Endothelial cell of umbilical vein (primary cell): Measurements from ENCODE around the gene FTO. TPM values are rescaled to one million over a fixed set of nuclear protein-coding genes. Genes with fewer than 3 reads are reported as not detected.

ENCODE experiments used
- BruUV-seq: library from RNA; stranded (reverse); fragments of 400-500 nt; replicated peaks from 2 replicates; lab custom pipeline; 2021; lab: Mats Ljungman, UMichigan
- CTCF ChIA-PET: fragments of 300-600, 350-600 bp; sonication (Branson Sonifier 250); formaldehyde crosslinking; loops from one replicate; lab custom pipeline; 2021; ENCODE audit warnings: antibody characterized with exemption, inconsistent platforms; lab: Charles Lee
- POLR2A ChIA-PET: fragments of 300-600, 350-600 bp; sonication (Branson Sonifier 250); formaldehyde crosslinking; loops from one replicate; lab custom pipeline; 2021; ENCODE audit warnings: antibody characterized with exemption, inconsistent platforms; lab: Charles Lee
- DNase-seq: peaks from one replicate; pipeline ENCODE4 v3.0.0-alpha.2; 2011; ENCODE audit warnings: low read depth, low spot score
- FAIRE-seq: peaks from 2 replicates; lab custom pipeline; 2011; peaks lifted over from hg19 to GRCh38; lab: Jason Lieb, UNC
- H2AFZ ChIP-seq: 2 replicates; pipeline ENCODE4 v1.6.0; 2012; ENCODE audit warnings: low read depth, low read length, control low read depth, inconsistent platforms
- H3K27ac ChIP-seq: 2 replicates; pipeline ENCODE4 v1.5.1; 2011; ENCODE audit warnings: low read depth, mild to moderate bottlenecking, control low read depth, low read length, moderate library complexity; ENCODE audit not compliant: insufficient read depth
- H3K27me3 ChIP-seq, 2 experiments: 2 replicates each; pipeline versions ENCODE4 v1.6.0 to v1.6.1; 2011; ENCODE audit warnings: low read length in 2 of 2, mixed read lengths in 1 of 2; ENCODE audit not compliant: control insufficient read depth in 2 of 2, insufficient read depth in 2 of 2
- H3K36me3 ChIP-seq, 2 experiments: 2 replicates in 1 of 2; 3 replicates in 1 of 2; pipeline ENCODE4 v1.5.1; 2011; ENCODE audit warnings: low read length in 2 of 2, mild to moderate bottlenecking in 1 of 2, moderate library complexity in 1 of 2; ENCODE audit not compliant: control insufficient read depth in 2 of 2, insufficient read depth in 2 of 2; ENCODE audit errors: extremely low read depth in 1 of 2
- H3K4me1 ChIP-seq: 3 replicates; pipeline ENCODE4 v1.5.1; 2011; ENCODE audit warnings: mild to moderate bottlenecking, low read length; ENCODE audit not compliant: control insufficient read depth, insufficient read depth; ENCODE audit errors: extremely low read depth
- H3K4me2 ChIP-seq: 2 replicates; pipeline ENCODE4 v1.6.1; 2011; ENCODE audit warnings: low read length, control low read depth, mixed read lengths; ENCODE audit not compliant: insufficient read depth
- H3K4me3 ChIP-seq, 3 experiments: fragments of 200-600 bp in 1 of 3; sonication (generic), shearing (Covaris generic) in 1 of 3; replicated peaks in 1 of 3; 2 replicates each; pipeline ENCODE4 v1.5.1; 2011 to 2016; ENCODE audit warnings: control low read depth in 3 of 3, low read length in 3 of 3, mild to moderate bottlenecking in 2 of 3, inconsistent platforms in 1 of 3, low read depth in 1 of 3, moderate library complexity in 1 of 3; ENCODE audit not compliant: insufficient read depth in 1 of 3
- H3K79me2 ChIP-seq: 2 replicates; pipeline ENCODE4 v1.6.0; 2012; ENCODE audit warnings: low read length, inconsistent platforms; ENCODE audit not compliant: control insufficient read depth, insufficient read depth
- H3K9ac ChIP-seq: replicated peaks from 2 replicates; pipeline ENCODE3; 2011; ENCODE audit warnings: low read length, control low read depth; ENCODE audit not compliant: insufficient read depth; ENCODE audit errors: extremely low read depth
- H3K9me1 ChIP-seq: replicated peaks from 3 replicates; pipeline ENCODE4 v1.6.0; 2011; ENCODE audit warnings: mild to moderate bottlenecking, low read length; ENCODE audit not compliant: control insufficient read depth, insufficient read depth; ENCODE audit errors: extremely low read depth
- H3K9me3 ChIP-seq: replicated peaks from 2 replicates; pipeline ENCODE4 v1.5.1; 2012; ENCODE audit warnings: low read length, inconsistent platforms; ENCODE audit not compliant: control insufficient read depth, insufficient read depth
- H4K20me1 ChIP-seq: replicated peaks from 2 replicates; pipeline ENCODE3; 2011; ENCODE audit warnings: mild to moderate bottlenecking, low read length; ENCODE audit not compliant: control insufficient read depth, insufficient read depth; ENCODE audit errors: extremely low read depth
- EZH2 ChIP-seq: IDR thresholded peaks from 2 replicates; pipeline ENCODE4 v1.6.1; 2012; ENCODE audit warnings: borderline replicate concordance, low read depth, mild to moderate bottlenecking, moderate library complexity, low read length, inconsistent platforms; ENCODE audit not compliant: severe bottlenecking
- FOS ChIP-seq: IDR thresholded peaks from 2 replicates; pipeline ENCODE4 v1.6.1; 2011; ENCODE audit warnings: mild to moderate bottlenecking, low read length, moderate library complexity, borderline replicate concordance; ENCODE audit not compliant: insufficient read depth
- GATA2 ChIP-seq: IDR thresholded peaks from 2 replicates; pipeline ENCODE4 v1.7.0; 2011; ENCODE audit warnings: low read depth, mild to moderate bottlenecking, moderate library complexity, mixed read lengths, low read length; ENCODE audit not compliant: insufficient read length, insufficient read depth
- JUN ChIP-seq: IDR thresholded peaks from 2 replicates; pipeline ENCODE4 v1.6.1; 2011; ENCODE audit warnings: borderline replicate concordance, low read depth; ENCODE audit not compliant: insufficient read length, insufficient read depth
- MYC ChIP-seq: IDR thresholded peaks from one replicate; pipeline ENCODE4 v1.6.1; 2011; ENCODE audit warnings: mild to moderate bottlenecking, low read depth, low read length
- POLR2A ChIP-seq: IDR thresholded peaks from 2 replicates; pipeline ENCODE4 v1.6.1; 2012; ENCODE audit warnings: low read depth, mild to moderate bottlenecking, control low read depth, low read length
- POLR2AphosphoS5 ChIP-seq: IDR thresholded peaks from 2 replicates; pipeline ENCODE4 v1.6.1; 2012; ENCODE audit warnings: low read depth, mild to moderate bottlenecking, control low read depth, low read length, moderate library complexity; ENCODE audit not compliant: insufficient read depth
- dilution Hi-C: fragments of 300-500 bp; cut with MboI; formaldehyde crosslinking; loops from one replicate; pipeline ENCODE4 v1.15.0; 2019; ENCODE audit warnings: low sequenced_read_pairs; ENCODE audit not compliant: extremely low pct_ligation_motif_present
- intact Hi-C: fragments of 100-400 bp; cut with micrococcal nuclease; formaldehyde crosslinking; loops from one replicate; pipeline ENCODE4 v1.10.0; 2022
- polyA plus RNA-seq, 4 experiments: library from polyadenylated mRNA; depleted of rRNA in 3 of 4; stranded (reverse) in 3 of 4; unstranded in 1 of 4; fragments of >200 nt; gene quantifications; 2 replicates each; pipeline versions ENCODE4 v1.2.1 to v1.2.3, GENCODE V29; 2011 to 2012; ENCODE audit warnings: missing spikeins in 1 of 4
- total RNA-seq: library from RNA; stranded (reverse); gene quantifications from 2 replicates; pipeline ENCODE4 v1.2.3, GENCODE V29; 2021
- TF ChIP-seq, protein P1 (sequence below), 2 donors: IDR thresholded peaks; 1 replicate in 1 of 2; 2 replicates in 1 of 2; pipeline ENCODE4 v1.5.1; 2011; ENCODE audit warnings: low read length in 2 of 2, mild to moderate bottlenecking in 2 of 2, moderate library complexity in 2 of 2, control low read depth in 1 of 2, inconsistent platforms in 1 of 2, low read depth in 1 of 2; ENCODE audit not compliant: insufficient read depth in 1 of 2; ENCODE audit errors: extremely low read depth in 1 of 2
- TF ChIP-seq, protein P2 (sequence below): IDR thresholded peaks from 2 replicates; pipeline ENCODE4 v1.6.1; 2011; ENCODE audit not compliant: insufficient read depth, insufficient read length

Gene FTO
- total and polyA plus RNA-seq, 2 donors (not counting 3 experiments of a cell fraction or from before 2014, with no cell fraction given): 48.6 to 87.1 TPM

DNA sequence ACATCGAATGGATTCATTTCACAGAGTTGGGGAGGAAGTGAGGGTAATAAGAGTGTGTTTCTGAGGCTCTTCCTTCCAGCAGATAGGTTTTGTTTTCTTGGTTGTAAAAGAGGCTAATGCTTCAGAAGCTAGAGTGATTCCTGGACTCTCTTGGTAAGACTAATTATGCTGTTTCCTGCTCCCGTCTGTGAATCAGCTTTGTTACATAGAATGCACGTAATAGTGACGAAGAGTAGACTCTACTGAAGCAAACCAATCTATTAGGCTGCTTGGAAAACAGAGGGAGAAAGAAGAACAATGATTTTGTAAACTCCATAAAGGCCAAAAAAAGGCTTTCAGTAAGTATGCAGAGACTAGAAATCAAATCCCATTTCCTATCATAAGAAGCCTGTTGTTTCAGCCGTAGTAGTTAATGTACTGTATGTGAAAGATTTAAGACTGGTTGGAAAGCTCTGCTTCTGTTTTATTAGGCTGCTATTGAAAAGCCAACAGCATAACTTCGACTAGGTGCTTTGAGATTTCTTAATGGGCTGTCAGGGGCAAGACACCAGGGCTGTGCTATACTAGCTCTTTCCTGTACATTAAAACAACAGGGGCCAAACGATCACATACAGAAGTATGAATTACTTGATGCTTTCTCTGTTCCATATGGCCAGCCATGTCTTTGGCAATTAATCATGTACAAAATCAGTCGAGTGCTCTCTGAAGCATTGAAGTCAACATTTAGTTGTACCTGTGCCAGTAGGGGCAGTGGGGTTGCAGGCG is 219.0 kb downstream of the FTO start:
- H3K4me2 ChIP-seq: no peak overlapping the region
- DNase-seq (peak; percentile 14), FAIRE-seq (no peak)
- no peaks in the 10 kb centered on the region for H3K36me3 ChIP-seq
- TF ChIP-seq POLR2A (no peak), POLR2AphosphoS5 (no peak)
- no TSS peak for BruUV-seq
- intact Hi-C loops (no loop called here), dilution Hi-C loops (no loop called here)
- no peaks in the 10 kb centered on the region for H3K9me1 ChIP-seq
- no peak overlapping the region for H3K9ac ChIP-seq
- CTCF ChIA-PET: interaction anchor here (1.0 to 1.3 kb wide), 2 partner anchors 31 to 373 kb away, joined by 3 read pairs; no protein-coding TSS in a partner anchor
- H3K79me2 ChIP-seq: no peaks in the 10 kb centered on the region
- no peaks in the 10 kb centered on the region for H3K4me1 ChIP-seq
- POLR2A ChIA-PET: no interaction called here
- H3K4me3 ChIP-seq: no peak overlapping the region
- no peaks in the 10 kb centered on the region for H4K20me1 ChIP-seq
- no peaks in the 10 kb centered on the region for H3K9me3 ChIP-seq
- no peak overlapping the region for H2AFZ ChIP-seq
- H3K27me3 ChIP-seq: no peaks in the 10 kb centered on the region
- H3K27ac ChIP-seq: no peak overlapping the region

- no peak overlapping the region for H3K4me3 ChIP-seq
- H3K9ac ChIP-seq: no peak overlapping the region
- no peaks in the 10 kb centered on the region for H3K27me3 ChIP-seq
- DNase-seq (no peak), FAIRE-seq (peak; percentile 66)
- no peak overlapping the region for H3K4me2 ChIP-seq
- H2AFZ ChIP-seq: no peak overlapping the region
- H3K9me1 ChIP-seq: no peaks in the 10 kb centered on the region
- intact Hi-C loops (no loop called here), dilution Hi-C loops (no loop called here)
- TF ChIP-seq POLR2AphosphoS5 (no peak), POLR2A (no peak), GATA2 (no peak), JUN (no peak), EZH2 (no peak), FOS (no peak), MYC (no peak)
- TF ChIP-seq, protein P1, sequence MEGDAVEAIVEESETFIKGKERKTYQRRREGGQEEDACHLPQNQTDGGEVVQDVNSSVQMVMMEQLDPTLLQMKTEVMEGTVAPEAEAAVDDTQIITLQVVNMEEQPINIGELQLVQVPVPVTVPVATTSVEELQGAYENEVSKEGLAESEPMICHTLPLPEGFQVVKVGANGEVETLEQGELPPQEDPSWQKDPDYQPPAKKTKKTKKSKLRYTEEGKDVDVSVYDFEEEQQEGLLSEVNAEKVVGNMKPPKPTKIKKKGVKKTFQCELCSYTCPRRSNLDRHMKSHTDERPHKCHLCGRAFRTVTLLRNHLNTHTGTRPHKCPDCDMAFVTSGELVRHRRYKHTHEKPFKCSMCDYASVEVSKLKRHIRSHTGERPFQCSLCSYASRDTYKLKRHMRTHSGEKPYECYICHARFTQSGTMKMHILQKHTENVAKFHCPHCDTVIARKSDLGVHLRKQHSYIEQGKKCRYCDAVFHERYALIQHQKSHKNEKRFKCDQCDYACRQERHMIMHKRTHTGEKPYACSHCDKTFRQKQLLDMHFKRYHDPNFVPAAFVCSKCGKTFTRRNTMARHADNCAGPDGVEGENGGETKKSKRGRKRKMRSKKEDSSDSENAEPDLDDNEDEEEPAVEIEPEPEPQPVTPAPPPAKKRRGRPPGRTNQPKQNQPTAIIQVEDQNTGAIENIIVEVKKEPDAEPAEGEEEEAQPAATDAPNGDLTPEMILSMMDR (IDR thresholded peaks at IDR 0.05; ENCODE audit: extremely low read depth in 1 of 2, insufficient read depth in 1 of 2, low read depth in 1 of 2, low read length in 2 of 2): no peak
- TF ChIP-seq, protein P2, sequence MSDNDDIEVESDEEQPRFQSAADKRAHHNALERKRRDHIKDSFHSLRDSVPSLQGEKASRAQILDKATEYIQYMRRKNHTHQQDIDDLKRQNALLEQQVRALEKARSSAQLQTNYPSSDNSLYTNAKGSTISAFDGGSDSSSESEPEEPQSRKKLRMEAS: no peak
- no peaks in the 10 kb centered on the region for H3K36me3 ChIP-seq
- no peaks in the 10 kb centered on the region for H3K4me1 ChIP-seq
- no TSS peak for BruUV-seq
- H3K27ac ChIP-seq: no peak overlapping the region
- ChIA-PET POLR2A (no interaction called here), CTCF (no interaction called here)
- H3K9me3 ChIP-seq: no peaks in the 10 kb centered on the region
- no peaks in the 10 kb centered on the region for H4K20me1 ChIP-seq
- no peaks in the 10 kb centered on the region for H3K79me2 ChIP-seq
These were observed 220.6 kb downstream of the FTO start for GRCh38 chr16:53924331-53925106.
